Caco-2 (cell line): ENCODE data around the gene CLIC5. TPM values are rescaled to one million over a fixed set of nuclear protein-coding genes. Genes with fewer than 3 reads are reported as not detected.

Source experiments
- BruUV-seq: library from RNA; stranded (reverse); fragments of 400-500 nt; replicated peaks from 2 replicates; lab custom pipeline; 2021; lab: Mats Ljungman, UMichigan
- CTCF ChIA-PET: fragments of 300-600 bp; sonication (Branson Sonifier 250); formaldehyde crosslinking; loops from one replicate; lab custom pipeline; 2022; ENCODE audit warnings: antibody characterized with exemption; lab: Charles Lee
- POLR2A ChIA-PET: fragments of 300-600 bp; sonication (Branson Sonifier 250); formaldehyde crosslinking; loops from one replicate; lab custom pipeline; 2022; ENCODE audit warnings: antibody characterized with exemption; lab: Charles Lee
- DNase-seq, 2 experiments: peaks; one replicate each; pipeline versions ENCODE4 v3.0.0 to v3.0.0-alpha.2; 2020 to 2022
- H3K27me3 ChIP-seq: replicated peaks from 2 replicates; pipeline ENCODE4 v1.6.0; 2011; ENCODE audit warnings: low read length; ENCODE audit not compliant: control insufficient read depth, insufficient read depth
- H3K36me3 ChIP-seq: 2 replicates; pipeline ENCODE4 v1.5.1; 2011; ENCODE audit warnings: low read length; ENCODE audit not compliant: control insufficient read depth, insufficient read depth
- H3K4me1 ChIP-seq: fragments of 250-450 bp; sonication (Bioruptor Pico); 2 replicates; pipeline ENCODE4 v1.5.1; 2020; ENCODE audit warnings: mild to moderate bottlenecking
- H3K4me3 ChIP-seq: 2 replicates; pipeline ENCODE4 v1.5.1; 2011; ENCODE audit warnings: low read depth, mild to moderate bottlenecking, control low read depth, low read length
- H3K9me3 ChIP-seq: fragments of 250-450 bp; sonication (Bioruptor Pico); 2 replicates; pipeline ENCODE4 v1.5.1; 2020; ENCODE audit warnings: mild to moderate bottlenecking, moderate library complexity
- H3K27ac Mint-ChIP-seq: one replicate; pipeline ENCODE4 v1.8.0; 2022; ENCODE audit warnings: mixed read lengths; ENCODE audit not compliant: unreplicated experiment
- H3K27me3 Mint-ChIP-seq: one replicate; pipeline ENCODE4 v1.8.0; 2022; ENCODE audit warnings: mixed read lengths; ENCODE audit not compliant: insufficient read depth, unreplicated experiment
- H3K36me3 Mint-ChIP-seq: one replicate; pipeline ENCODE4 v1.8.0; 2022; ENCODE audit warnings: mild to moderate bottlenecking, mixed read lengths; ENCODE audit not compliant: insufficient read depth, unreplicated experiment
- H3K4me1 Mint-ChIP-seq: one replicate; pipeline ENCODE4 v1.8.0; 2022; ENCODE audit warnings: low read depth, mixed read lengths; ENCODE audit not compliant: unreplicated experiment
- H3K4me3 Mint-ChIP-seq: one replicate; pipeline ENCODE4 v1.8.0; 2022; ENCODE audit warnings: mild to moderate bottlenecking, moderate library complexity, mixed read lengths; ENCODE audit not compliant: unreplicated experiment
- H3K9me3 Mint-ChIP-seq: one replicate; pipeline ENCODE4 v1.8.0; 2022; ENCODE audit warnings: mixed read lengths; ENCODE audit not compliant: unreplicated experiment
- CTCF ChIP-seq, 2 experiments: fragments of 200-600 bp in 1 of 2; IDR thresholded peaks; 1 replicate in 1 of 2; 2 replicates in 1 of 2; pipeline versions ENCODE4 v1.5.1 to v1.8.0; 2011 to 2022; ENCODE audit warnings: antibody characterized with exemption in 1 of 2, control low read depth in 1 of 2, inconsistent platforms in 1 of 2, low read depth in 1 of 2, low read length in 1 of 2, mild to moderate bottlenecking in 1 of 2, moderate library complexity in 1 of 2; ENCODE audit not compliant: insufficient read depth in 1 of 2, severe bottlenecking in 1 of 2, unreplicated experiment in 1 of 2
- intact Hi-C: fragments of 100-400 bp; cut with micrococcal nuclease; formaldehyde crosslinking; loops from one replicate; pipeline ENCODE4 v1.10.0; 2022; ENCODE audit not compliant: unreplicated experiment
- total RNA-seq: library from RNA; stranded (reverse); gene quantifications from 2 replicates; pipeline ENCODE4 v1.2.3, GENCODE V29; 2022

CLIC5 gene
- total RNA-seq, 1 experiment from 2014 or later: 15.1 TPM

GRCh38 chr6:45959534-45960145, 56.0 kb downstream of the CLIC5 start:
- H3K27me3 Mint-ChIP-seq: no peaks in the 10 kb centered on the region
- no peak for TF ChIP-seq CTCF (IDR thresholded peaks at IDR 0.05; ENCODE audit: insufficient read depth in 1 of 2, low read depth in 1 of 2, low read length in 1 of 2, severe bottlenecking in 1 of 2, unreplicated experiment in 1 of 2)
- Histone ChIP-seq H3K36me3 (no peaks in the 10 kb centered on the region), H3K4me1 (peaks cover 14% of the 10 kb centered on the region), H3K9me3 (peaks cover 3% of the 10 kb centered on the region), H3K27me3 (no peaks in the 10 kb centered on the region), H3K4me3 (no peak overlapping the region)
- H3K27ac Mint-ChIP-seq: no peak overlapping the region
- H3K36me3 Mint-ChIP-seq: no peaks in the 10 kb centered on the region
- no peak overlapping the region for H3K4me3 Mint-ChIP-seq
- POLR2A ChIA-PET: no interaction called here
- no peaks in the 10 kb centered on the region for H3K4me1 Mint-ChIP-seq
- intact Hi-C loops: no loop called here
- no peak for DNase-seq
- no TSS peak for BruUV-seq
- peaks cover 10% of the 10 kb centered on the region for H3K9me3 Mint-ChIP-seq
- CTCF ChIA-PET: interaction anchor here (0.7 kb wide), 1 partner anchor 1403 kb away, joined by 3 read pairs; no protein-coding TSS in a partner anchor

GRCh38 chr6:45956663-45957062, 59.0 kb downstream of the CLIC5 start:
- Mint-ChIP-seq H3K27ac (no peak overlapping the region), H3K4me3 (no peak overlapping the region), H3K27me3 (no peaks in the 10 kb centered on the region), H3K36me3 (peaks cover 6% of the 10 kb centered on the region), H3K9me3 (peaks cover 15% of the 10 kb centered on the region), H3K4me1 (peaks cover 20% of the 10 kb centered on the region)
- ChIA-PET CTCF (no interaction called here), POLR2A (no interaction called here)
- no peak overlapping the region for H3K4me3 ChIP-seq
- no peak for TF ChIP-seq CTCF (IDR thresholded peaks at IDR 0.05; ENCODE audit: insufficient read depth in 1 of 2, low read depth in 1 of 2, low read length in 1 of 2, severe bottlenecking in 1 of 2, unreplicated experiment in 1 of 2)
- intact Hi-C loops: no loop called here
- no peaks in the 10 kb centered on the region for H3K36me3 ChIP-seq
- DNase-seq: no peak
- no TSS peak for BruUV-seq
- no peaks in the 10 kb centered on the region for H3K27me3 ChIP-seq
- no peaks in the 10 kb centered on the region for H3K9me3 ChIP-seq
- H3K4me1 ChIP-seq: peaks cover 17% of the 10 kb centered on the region

- no peak overlapping the region for H3K4me3 ChIP-seq
- no peak for DNase-seq
- no peaks in the 10 kb centered on the region for H3K9me3 ChIP-seq
- no TSS peak for BruUV-seq
- Mint-ChIP-seq H3K4me3 (no peak overlapping the region), H3K4me1 (peaks cover 25% of the 10 kb centered on the region), H3K36me3 (peaks cover 6% of the 10 kb centered on the region), H3K27ac (no peak overlapping the region), H3K27me3 (no peaks in the 10 kb centered on the region), H3K9me3 (peaks cover 15% of the 10 kb centered on the region)
- H3K4me1 ChIP-seq: peaks cover 21% of the 10 kb centered on the region
- POLR2A ChIA-PET: no interaction called here
- no peaks in the 10 kb centered on the region for H3K27me3 ChIP-seq
- no peak for TF ChIP-seq CTCF (IDR thresholded peaks at IDR 0.05; ENCODE audit: insufficient read depth in 1 of 2, low read depth in 1 of 2, low read length in 1 of 2, severe bottlenecking in 1 of 2, unreplicated experiment in 1 of 2)
- no peaks in the 10 kb centered on the region for H3K36me3 ChIP-seq
- intact Hi-C loops: no loop called here
- CTCF ChIA-PET: no interaction called here
Measured at GRCh38 chr6:45956176-45956575, 59.5 kb downstream of the CLIC5 start.
